Measurements from ENCODE around the gene SLC4A5. TPM values are rescaled to one million over a fixed set of nuclear protein-coding genes. Genes with fewer than 3 reads are reported as not detected.
A peak's percentile ranks its signal among the peaks of the same experiment; 100 is the strongest.

SLC4A5 gene
- total RNA-seq, 3 donors from 2014 or later: 2.1 to 3.1 (median 2.1) TPM

DNA sequence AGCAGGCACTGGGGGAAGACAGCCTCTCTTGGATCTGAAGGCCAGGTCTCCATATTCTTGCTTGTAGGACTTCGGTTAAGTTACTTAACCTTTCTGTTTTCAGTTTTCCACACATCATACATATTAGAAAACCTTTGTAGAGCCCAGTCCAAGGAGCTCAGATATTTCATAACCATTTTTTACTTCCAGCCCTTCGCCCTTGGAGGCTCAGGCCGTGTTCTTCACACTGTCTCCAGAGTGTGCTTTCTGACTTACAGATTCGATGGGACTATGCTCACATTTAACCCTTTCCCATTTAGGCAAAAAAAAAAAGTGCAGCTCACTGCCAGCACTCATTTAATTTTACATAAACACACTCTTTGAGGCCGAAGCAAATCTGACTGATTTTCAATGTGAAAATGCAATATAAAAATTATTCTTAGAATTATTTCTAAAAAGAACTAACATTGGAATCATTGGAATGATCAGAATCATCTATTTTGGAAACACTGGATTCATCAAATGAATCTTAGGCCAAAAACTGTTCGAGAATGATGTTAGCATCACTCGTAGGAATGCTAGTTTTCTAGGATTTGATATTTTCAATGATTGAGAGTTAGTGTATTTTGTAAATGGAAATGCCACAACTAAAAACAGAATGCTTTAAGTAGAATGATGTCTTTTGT lies 89.8 kb downstream of the SLC4A5 start:
- TF ChIP-seq, protein P1, sequence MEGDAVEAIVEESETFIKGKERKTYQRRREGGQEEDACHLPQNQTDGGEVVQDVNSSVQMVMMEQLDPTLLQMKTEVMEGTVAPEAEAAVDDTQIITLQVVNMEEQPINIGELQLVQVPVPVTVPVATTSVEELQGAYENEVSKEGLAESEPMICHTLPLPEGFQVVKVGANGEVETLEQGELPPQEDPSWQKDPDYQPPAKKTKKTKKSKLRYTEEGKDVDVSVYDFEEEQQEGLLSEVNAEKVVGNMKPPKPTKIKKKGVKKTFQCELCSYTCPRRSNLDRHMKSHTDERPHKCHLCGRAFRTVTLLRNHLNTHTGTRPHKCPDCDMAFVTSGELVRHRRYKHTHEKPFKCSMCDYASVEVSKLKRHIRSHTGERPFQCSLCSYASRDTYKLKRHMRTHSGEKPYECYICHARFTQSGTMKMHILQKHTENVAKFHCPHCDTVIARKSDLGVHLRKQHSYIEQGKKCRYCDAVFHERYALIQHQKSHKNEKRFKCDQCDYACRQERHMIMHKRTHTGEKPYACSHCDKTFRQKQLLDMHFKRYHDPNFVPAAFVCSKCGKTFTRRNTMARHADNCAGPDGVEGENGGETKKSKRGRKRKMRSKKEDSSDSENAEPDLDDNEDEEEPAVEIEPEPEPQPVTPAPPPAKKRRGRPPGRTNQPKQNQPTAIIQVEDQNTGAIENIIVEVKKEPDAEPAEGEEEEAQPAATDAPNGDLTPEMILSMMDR (IDR thresholded peaks at IDR 0.05): no peak
- no peak overlapping the region for H3K4me3 ChIP-seq
- ATAC-seq: no peak
- no peaks in the 10 kb centered on the region for H3K4me1 ChIP-seq (ENCODE audit: low read depth)
- no peak for DNase-seq
- H3K36me3 ChIP-seq (ENCODE audit: low read depth): no peaks in the 10 kb centered on the region
- H3K9me3 ChIP-seq: no peaks in the 10 kb centered on the region
- intact Hi-C loops (cut with DNase I, micrococcal nuclease): no loop called here

DNA sequence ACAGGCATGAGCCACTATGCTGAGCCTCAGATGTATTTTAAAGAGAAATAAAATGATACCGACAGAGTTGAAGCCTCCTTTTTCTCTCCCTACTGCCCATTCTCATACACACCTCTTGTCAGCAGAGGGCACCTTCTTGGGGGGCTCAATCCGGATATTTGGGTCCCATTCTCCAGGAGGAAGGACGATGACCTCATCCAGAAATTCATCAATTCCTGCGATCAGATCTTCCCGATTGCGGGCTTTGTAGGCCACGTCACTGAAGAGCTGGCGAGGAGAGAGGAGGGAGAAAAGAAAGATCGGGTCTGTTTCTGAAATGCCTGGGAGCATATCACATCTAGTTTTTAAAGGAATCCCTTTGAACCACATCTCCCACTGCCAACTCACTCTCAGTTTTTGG lies 90.4 kb downstream of the SLC4A5 start:
- no peak overlapping the region for H3K4me3 ChIP-seq
- intact Hi-C loops (cut with DNase I, micrococcal nuclease): no loop called here
- H3K9me3 ChIP-seq: no peaks in the 10 kb centered on the region
- TF ChIP-seq, protein P1 (IDR thresholded peaks at IDR 0.05): no peak
- no peaks in the 10 kb centered on the region for H3K4me1 ChIP-seq (ENCODE audit: low read depth)
- no peaks in the 10 kb centered on the region for H3K36me3 ChIP-seq (ENCODE audit: low read depth)
- no peak for ATAC-seq
- no peak for DNase-seq

DNA sequence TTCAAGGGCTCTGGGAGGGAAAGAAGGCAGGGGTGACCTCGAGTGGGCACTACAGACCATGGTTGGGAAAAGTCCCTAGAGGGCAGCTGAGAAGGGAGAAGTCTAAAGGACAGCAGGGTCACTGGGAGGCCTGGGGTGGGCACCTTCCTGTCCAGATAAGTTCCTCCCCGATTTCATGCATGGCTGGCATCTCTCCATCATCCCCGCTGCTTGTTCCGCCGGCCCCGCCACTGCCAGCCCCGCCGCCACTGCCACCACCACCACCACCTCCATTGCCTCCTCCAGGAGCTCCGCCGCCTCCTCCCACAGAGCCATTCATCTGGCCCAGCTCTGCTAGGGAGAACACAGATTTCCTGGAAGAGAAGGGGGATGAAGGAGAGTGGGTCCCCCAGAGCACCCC lies 91.2 kb downstream of the SLC4A5 start:
- H3K36me3 ChIP-seq (ENCODE audit: low read depth): no peaks in the 10 kb centered on the region
- no peaks in the 10 kb centered on the region for H3K9me3 ChIP-seq
- intact Hi-C loops (cut with DNase I, micrococcal nuclease): no loop called here
- H3K4me1 ChIP-seq (ENCODE audit: low read depth): no peaks in the 10 kb centered on the region
- TF ChIP-seq, protein P1 (IDR thresholded peaks at IDR 0.05): no peak
- no peak for ATAC-seq
- no peak overlapping the region for H3K4me3 ChIP-seq
- no peak for DNase-seq

DNA sequence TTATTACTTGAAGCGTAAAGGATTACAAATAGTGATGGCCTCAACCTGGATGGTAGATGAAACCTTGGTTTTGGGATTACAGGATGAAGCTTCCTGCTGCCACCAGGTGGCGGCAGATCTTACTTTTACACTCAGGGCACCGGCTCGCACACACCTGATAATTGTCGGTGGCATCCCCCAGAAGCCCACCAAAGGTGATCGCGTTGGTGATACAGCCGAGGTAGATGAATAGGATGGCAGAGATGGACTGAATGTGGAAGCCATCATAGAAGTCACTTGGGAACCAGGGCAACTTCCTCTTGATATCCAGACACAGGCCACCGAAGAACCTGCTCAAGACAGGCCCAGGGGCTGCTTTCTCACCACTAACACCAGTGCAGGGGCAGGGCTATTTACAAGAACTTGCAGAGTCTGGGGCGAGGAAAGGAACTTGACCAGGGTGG lies 93.0 kb downstream of the SLC4A5 start:
- Histone ChIP-seq H3K9me3 (no peaks in the 10 kb centered on the region), H3K4me1 (ENCODE audit: low read depth) (no peaks in the 10 kb centered on the region), H3K4me3 (no peak overlapping the region), H3K36me3 (ENCODE audit: low read depth) (no peaks in the 10 kb centered on the region)
- ATAC-seq (peak; percentile 66), DNase-seq (peak in 2 of 3 donors; percentile 64 to 71)
- TF ChIP-seq, protein P1 (IDR thresholded peaks at IDR 0.05): peak; percentile 48
- intact Hi-C loops (cut with DNase I, micrococcal nuclease): no loop called here

DNA sequence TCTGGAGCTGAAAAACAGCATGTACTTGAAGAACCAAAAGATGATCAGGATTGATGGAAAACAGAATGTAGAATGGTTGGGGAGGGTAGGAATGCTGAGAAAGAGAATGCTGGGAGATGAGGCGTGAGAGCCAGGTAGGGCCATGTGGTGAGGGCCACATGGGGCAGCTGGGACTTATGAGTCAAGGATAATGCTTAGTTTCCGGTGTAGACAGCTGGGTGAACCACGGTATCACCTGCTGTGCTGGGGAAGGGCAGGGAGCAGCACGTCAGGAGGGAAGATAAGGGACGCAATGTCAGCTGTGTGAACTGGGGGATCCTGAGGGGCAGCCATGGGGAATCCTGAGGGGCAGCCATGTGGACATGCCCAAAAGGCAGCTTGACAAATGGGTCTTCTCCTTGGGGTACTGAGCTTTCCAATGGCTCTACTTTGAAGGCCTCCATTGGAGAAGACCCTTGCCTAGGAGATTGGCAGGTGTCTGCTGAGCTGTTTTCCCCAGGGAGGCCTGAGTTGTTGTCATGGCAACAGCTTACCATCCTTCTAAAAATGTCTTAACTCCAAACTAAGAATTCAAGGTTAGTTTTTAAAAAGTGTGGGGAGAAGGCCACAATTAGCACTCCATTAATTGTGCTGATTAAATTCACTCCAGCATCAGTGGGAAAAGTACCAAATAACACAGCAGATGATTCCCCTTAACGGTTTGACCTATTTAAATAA lies 93.7 kb downstream of the SLC4A5 start:
- intact Hi-C loops (cut with DNase I, micrococcal nuclease): no loop called here
- H3K9me3 ChIP-seq: no peaks in the 10 kb centered on the region
- ATAC-seq: no peak
- H3K36me3 ChIP-seq (ENCODE audit: low read depth): no peaks in the 10 kb centered on the region
- no peak overlapping the region for H3K4me3 ChIP-seq
- TF ChIP-seq, protein P1 (IDR thresholded peaks at IDR 0.05): no peak
- DNase-seq: no peak
- no peaks in the 10 kb centered on the region for H3K4me1 ChIP-seq (ENCODE audit: low read depth)
